Measurements from ENCODE around the gene ROBO1. TPM values are rescaled to one million over a fixed set of nuclear protein-coding genes. Genes with fewer than 3 reads are reported as not detected.

The ROBO1 gene
- total and polyA plus RNA-seq, 2 of the 8 experiments (the other 6 are each of a cell fraction or from before 2014, with no cell fraction given), result 51.4 to 91.0 TPM

- H2BK12ac ChIP-seq (ENCODE audit: low read depth, low read length), result no peak overlapping the region
- no peak overlapping the region for H3K4me2 ChIP-seq (ENCODE audit: insufficient read depth in 1 of 2, low read depth in 2 of 2, low read length in 2 of 2)
- ChIA-PET POLR2A (ENCODE audit: partially characterized antibody) (no interaction called here), CTCF (ENCODE audit: partially characterized antibody) (no interaction called here)
- H3K23me2 ChIP-seq (ENCODE audit: low read depth, low read length), result no peaks in the 10 kb centered on the region
- H3K14ac ChIP-seq (ENCODE audit: insufficient read length), result no peak overlapping the region
- no peak for FAIRE-seq
- no peak overlapping the region for H2AFZ ChIP-seq (ENCODE audit: low read length)
- no peaks in the 10 kb centered on the region for H3K79me2 ChIP-seq (ENCODE audit: control insufficient read depth in 1 of 2, insufficient read depth in 2 of 2, low read length in 2 of 2)
- no peak overlapping the region for H2BK15ac ChIP-seq (ENCODE audit: low read length)
- WGBS, 2 experiments (ENCODE audit: extremely low coverage in 1 of 2, insufficient coverage in 1 of 2, insufficient read length in 1 of 2, insufficient replicate concordance in 2 of 2, low coverage in 1 of 2, low lambda C conversion rate in 2 of 2, missing lambda C conversion rate in 1 of 2), result 87% methylated on average over 5 of the region's 5 CpGs; no CpG with 5 or more reads in 1 of the 2 experiments
- no peaks in the 10 kb centered on the region for H3K79me1 ChIP-seq (ENCODE audit: low read depth, low read length)
- no peak overlapping the region for H3K56ac ChIP-seq (replicated peaks; ENCODE audit: insufficient read length, low read depth, low read length)
- H3K18ac ChIP-seq (ENCODE audit: extremely low read depth, low read length), result no peak overlapping the region
- no peaks in the 10 kb centered on the region for H4K20me1 ChIP-seq (replicated peaks in 1 of 2; ENCODE audit: control insufficient read depth in 1 of 2, insufficient read depth in 2 of 2, low read length in 2 of 2)
- H3K27me3 ChIP-seq (replicated peaks in 1 of 4; ENCODE audit: control insufficient read depth in 3 of 4, extremely low read depth in 1 of 4, insufficient read depth in 3 of 4, low read length in 3 of 4), result no peaks in the 10 kb centered on the region
- H2BK20ac ChIP-seq (ENCODE audit: low read length), result no peak overlapping the region
- H4K5ac ChIP-seq (ENCODE audit: insufficient read length, low read depth, low read length), result no peak overlapping the region
- no peak overlapping the region for H2AK5ac ChIP-seq (ENCODE audit: low read depth, low read length)
- 0 out of 7 replicates have a peak, but pooled peaks cover 0 to 3% (median 0%) of the 10 kb centered on the region in 4 experiments for H3K4me1 ChIP-seq (replicated peaks in 1 of 4; ENCODE audit: control insufficient read depth in 3 of 4, insufficient read depth in 4 of 4, low read length in 3 of 4)
- H3K9me3 ChIP-seq (ENCODE audit: insufficient read depth in 2 of 2, low read depth in 1 of 2, low read length in 1 of 2), result no peaks in the 10 kb centered on the region
- H3K9ac ChIP-seq (replicated peaks in 1 of 4; ENCODE audit: extremely low read depth in 1 of 4, low read depth in 3 of 4, low read length in 3 of 4), result no peak overlapping the region
- no peaks in the 10 kb centered on the region for H3K36me3 ChIP-seq (ENCODE audit: control insufficient read depth in 2 of 4, insufficient read depth in 4 of 4, low read length in 3 of 4)
- no peak overlapping the region for H4K8ac ChIP-seq (ENCODE audit: extremely low read depth, insufficient read depth, low read length)
- DNase-seq (ENCODE audit: low read depth in 1 of 2, low spot score in 2 of 2), result no peak
- no peak overlapping the region for H3K4ac ChIP-seq (replicated peaks; ENCODE audit: insufficient read length, low read depth, low read length)
- no peak overlapping the region for H4K91ac ChIP-seq (replicated peaks; ENCODE audit: insufficient read length, low read length)
- H3K23ac ChIP-seq (ENCODE audit: insufficient read length), result no peak overlapping the region
- no peak overlapping the region for H2BK120ac ChIP-seq (replicated peaks; ENCODE audit: low read depth, low read length)
- no peak overlapping the region for H2BK5ac ChIP-seq (ENCODE audit: low read depth, low read length)
- no peak overlapping the region for H3K27ac ChIP-seq (ENCODE audit: low read depth, low read length)
- H3K4me3 ChIP-seq (ENCODE audit: extremely low read depth in 1 of 4, insufficient read depth in 2 of 4, low read depth in 3 of 4, low read length in 4 of 4), result no peak overlapping the region
- no peak for TF ChIP-seq POU5F1 (IDR thresholded peaks at IDR 0.05; ENCODE audit: low read depth, low read length)
- no peak for TF ChIP-seq SAP30 (IDR thresholded peaks at IDR 0.05; ENCODE audit: insufficient read depth, insufficient replicate concordance, low read length)
- TF ChIP-seq RNF2 (IDR thresholded peaks at IDR 0.05; ENCODE audit: borderline replicate concordance, low read depth, low read length, missing control alignments, poor library complexity, severe bottlenecking), result no peak
- no peak for TF ChIP-seq SIX5 (IDR thresholded peaks at IDR 0.05; ENCODE audit: low read depth, low read length)
- no peak for TF ChIP-seq TCF12 (IDR thresholded peaks at IDR 0.05; ENCODE audit: low read depth, low read length)
- TF ChIP-seq ATF2 (IDR thresholded peaks at IDR 0.05; ENCODE audit: low read length), result no peak
- TF ChIP-seq HDAC2 (IDR thresholded peaks at IDR 0.05; ENCODE audit: borderline replicate concordance in 1 of 2, low read depth in 2 of 2, low read length in 2 of 2), result no peak
- TF ChIP-seq FOSL1 (IDR thresholded peaks at IDR 0.05; ENCODE audit: insufficient read depth, low read depth, low read length), result no peak
- no peak for TF ChIP-seq CEBPB (IDR thresholded peaks at IDR 0.05; ENCODE audit: low read depth, low read length)
- no peak for TF ChIP-seq SIRT6 (IDR thresholded peaks at IDR 0.05; ENCODE audit: low read length)
- no peak for TF ChIP-seq ASH2L (IDR thresholded peaks at IDR 0.05; ENCODE audit: low read length)
Measured at GRCh38 chr3:79167651-79168416, 600.0 kb downstream of the ROBO1 start.
